A549 (cell line): Measurements from ENCODE around the gene DLK2. TPM values are rescaled to one million over a fixed set of nuclear protein-coding genes. Genes with fewer than 3 reads are reported as not detected.

ENCODE experiments used
- ATAC-seq, 2 experiments: fragments of 200-7000 bp in 1 of 2; fragments of >200 bp in 1 of 2; cut with Nextera tagmentation in 1 of 2; cut with Tn5 transposase in 1 of 2; 3 replicates each; pipeline versions ENCODE4 v1.8.0 to v1.9.1; 2018 to 2020; ENCODE audit warnings: mild to moderate bottlenecking in 1 of 2, moderate library complexity in 1 of 2
- CTCF ChIA-PET: fragments of 300-600 bp; sonication (Branson Sonifier 250); formaldehyde crosslinking; extraction: SDS; loops from one replicate; lab custom pipeline; 2021; ENCODE audit warnings: antibody characterized with exemption, inconsistent platforms; lab: Yijun Ruan, JAX
- POLR2A ChIA-PET: fragments of 350-600 bp; formaldehyde crosslinking; extraction: SDS; loops from one replicate; lab custom pipeline; 2021; ENCODE audit warnings: antibody characterized with exemption, inconsistent platforms; lab: Yijun Ruan, JAX
- DNase-seq, 2 experiments: peaks; one replicate each; pipeline versions ENCODE4 v3.0.0 to v3.0.0-alpha.2; 2011 to 2016; ENCODE audit warnings: low read depth in 1 of 2, low spot score in 1 of 2
- FAIRE-seq: peaks from 2 replicates; lab custom pipeline; 2011; peaks lifted over from hg19 to GRCh38; lab: Jason Lieb, UNC
- H3K27ac ChIP-seq, 2 experiments: fragments of >200 bp; sonication (Bioruptor Twin); formaldehyde crosslinking; 3 replicates each; pipeline ENCODE4 v1.5.1; 2016 to 2017
- H3K4me1 ChIP-seq: fragments of >200 bp; sonication (Bioruptor Twin); formaldehyde crosslinking; 3 replicates; pipeline ENCODE4 v1.6.1; 2016
- H3K4me2 ChIP-seq: fragments of >200 bp; sonication (Bioruptor Twin); formaldehyde crosslinking; 3 replicates; pipeline ENCODE4 v1.6.1; 2016
- H3K4me3 ChIP-seq: fragments of >200 bp; sonication (Bioruptor Twin); formaldehyde crosslinking; 3 replicates; pipeline ENCODE4 v1.5.1; 2016
- H3K9me3 ChIP-seq: fragments of >200 bp; sonication (Bioruptor Twin); formaldehyde crosslinking; 3 replicates; pipeline ENCODE4 v1.6.1; 2016
- BHLHE40 ChIP-seq: IDR thresholded peaks from 2 replicates; pipeline ENCODE4 v1.6.1; 2012; ENCODE audit warnings: low read depth, low read length, inconsistent platforms
- CBX8 ChIP-seq: fragments of 200-600 bp; sonication (generic); IDR thresholded peaks from 2 replicates; pipeline ENCODE4 v1.6.1; 2016
- CEBPB ChIP-seq, 2 experiments: fragments of >200 bp in 1 of 2; sonication (Bioruptor Twin) in 1 of 2; formaldehyde crosslinking in 1 of 2; IDR thresholded peaks; 2 replicates each; pipeline ENCODE4 v1.6.1; 2012 to 2016
- CHD4 ChIP-seq: fragments of 200-600 bp; sonication (generic); IDR thresholded peaks from 2 replicates; pipeline ENCODE4 v1.6.1; 2016; ENCODE audit warnings: antibody characterized with exemption, mild to moderate bottlenecking, borderline replicate concordance
- ELK1 ChIP-seq: fragments of 150-350 bp; IDR thresholded peaks from 2 replicates; pipeline ENCODE4 v1.6.1; 2014; ENCODE audit warnings: low read depth, mild to moderate bottlenecking, low read length
- FOXS1 ChIP-seq: fragments of 250-450 bp; sonication (Bioruptor Pico); IDR thresholded peaks from 2 replicates; pipeline ENCODE4 v1.5.0; 2020; ENCODE audit warnings: mild to moderate bottlenecking, moderate library complexity
- GATA3 ChIP-seq: IDR thresholded peaks from 2 replicates; pipeline ENCODE4 v1.6.1; 2012; ENCODE audit warnings: borderline replicate concordance
- HDAC2 ChIP-seq: fragments of 200-600 bp; sonication (generic); IDR thresholded peaks from 2 replicates; pipeline ENCODE4 v1.6.1; 2016
- HEYL ChIP-seq: fragments of 250-450 bp; sonication (Bioruptor Pico); IDR thresholded peaks from 2 replicates; pipeline ENCODE4 v1.8.0; 2021; ENCODE audit warnings: mild to moderate bottlenecking, moderate library complexity
- HOXA7 ChIP-seq: fragments of 250-450 bp; sonication (Bioruptor Pico); IDR thresholded peaks from 2 replicates; pipeline ENCODE4 v1.5.0; 2020; ENCODE audit warnings: mild to moderate bottlenecking, moderate library complexity
- HOXB13 ChIP-seq: fragments of 250-450 bp; sonication (Bioruptor Pico); IDR thresholded peaks from 2 replicates; pipeline ENCODE4 v1.5.0; 2020; ENCODE audit warnings: low read depth, mild to moderate bottlenecking, moderate library complexity
- JUN ChIP-seq, 2 experiments: fragments of >200 bp; sonication (Bioruptor Twin); formaldehyde crosslinking; IDR thresholded peaks; 2 replicates in 1 of 2; 3 replicates in 1 of 2; pipeline ENCODE4 v1.6.1; 2016 to 2017
- KDM5A ChIP-seq: fragments of 200-600 bp; sonication (generic); IDR thresholded peaks from 2 replicates; pipeline ENCODE4 v1.6.1; 2016; ENCODE audit warnings: antibody characterized with exemption, mild to moderate bottlenecking
- MAFK ChIP-seq: fragments of 450-650 bp; IDR thresholded peaks from 2 replicates; pipeline ENCODE4 v1.6.1; 2014; ENCODE audit not compliant: partially characterized antibody
- MAX ChIP-seq: IDR thresholded peaks from 2 replicates; pipeline ENCODE4 v1.6.1; 2012
- NR3C1 ChIP-seq: fragments of >200 bp; sonication (Bioruptor Twin); formaldehyde crosslinking; IDR thresholded peaks from 3 replicates; pipeline ENCODE4 v1.6.1; 2017
- PHF8 ChIP-seq: fragments of 200-600 bp; sonication (generic); IDR thresholded peaks from 2 replicates; pipeline ENCODE4 v1.6.1; 2016; ENCODE audit warnings: low read depth, mild to moderate bottlenecking, antibody characterized with exemption, moderate library complexity, borderline replicate concordance
- POLR2A ChIP-seq: IDR thresholded peaks from 2 replicates; pipeline ENCODE4 v1.6.1; 2012; ENCODE audit warnings: mild to moderate bottlenecking, low read length
- REST ChIP-seq: fragments of 200-600 bp; sonication (generic); IDR thresholded peaks from 2 replicates; pipeline ENCODE4 v1.6.1; 2016; ENCODE audit warnings: antibody characterized with exemption, mild to moderate bottlenecking, moderate library complexity
- USF2 ChIP-seq: fragments of 450-650 bp; IDR thresholded peaks from 2 replicates; pipeline ENCODE4 v1.6.1; 2014; ENCODE audit warnings: antibody characterized with exemption
- ZC3H11A ChIP-seq: fragments of 450-650 bp; IDR thresholded peaks from 2 replicates; pipeline ENCODE4 v1.6.1; 2014; ENCODE audit warnings: antibody characterized with exemption, mild to moderate bottlenecking
- ZFP36 ChIP-seq: fragments of 450-650 bp; IDR thresholded peaks from 2 replicates; pipeline ENCODE4 v1.6.1; 2014; ENCODE audit warnings: borderline replicate concordance; ENCODE audit not compliant: partially characterized antibody
- ZSCAN20 ChIP-seq: fragments of 250-450 bp; sonication (Bioruptor Pico); IDR thresholded peaks from 2 replicates; pipeline ENCODE4 v1.8.0; 2022; ENCODE audit warnings: mild to moderate bottlenecking, moderate library complexity
- WGBS: methylation state at CpG from one replicate; pipeline ENCODE4 v1.1.6; 2017; ENCODE audit errors: missing lambda C conversion rate; 5-methylcytosine and 5-hydroxymethylcytosine counted together
- polyA plus RNA-seq, 4 experiments: library from polyadenylated mRNA; depleted of rRNA in 3 of 4; stranded (reverse); fragments of >200 nt; fragmentation: RNase III in 1 of 4; extraction: RNeasy Plus Mini Kit Qiagen cat#74134 plus additional on column Dnase treatment in 1 of 4; gene quantifications; 2 replicates in 3 of 4; 3 replicates in 1 of 4; pipeline ENCODE4 v1.2.3, GENCODE V29; 2011 to 2017

Gene DLK2
- polyA plus RNA-seq, 2 of the 4 experiments (the other 2 are of a cell fraction), result 2.5 to 2.9 TPM

- ChIA-PET POLR2A (interaction anchor here (0.5 to 1.2 kb wide), 7 partner anchors 9 to 695 kb away, joined by 3 to 5 read pairs (median 3); partner anchors contain the start of genes ABCC10 and ZNF318), CTCF (interaction anchor here (0.6 to 1.7 kb wide), 3 partner anchors 15 to 29 kb away, joined by 3 to 4 read pairs (median 3); no protein-coding TSS in a partner anchor)
- peak; percentile 75 for TF ChIP-seq POLR2A
- TF ChIP-seq KDM5A, result peak; percentile 84
- TF ChIP-seq HOXB13 (CRISPR knock-in tag), result no peak
- peak; percentile 83; the same call in 1 of the 2 replicates for TF ChIP-seq PHF8
- TF ChIP-seq MAX, result 0 out of 2 replicates have a peak, but pooled peaks have one; percentile 33
- TF ChIP-seq JUN (IDR thresholded peaks at IDR 0.05), result peak in 1 of 2 experiments; percentile 65; a peak in 1 of 5 replicates
- TF ChIP-seq FOXS1, result no peak
- no peak for TF ChIP-seq GATA3
- no peak for TF ChIP-seq ELK1
- no peak for TF ChIP-seq MAFK
- DNase-seq (peak; percentile 69 to 84), FAIRE-seq (no peak), ATAC-seq (peak; percentile 99 to 100)
- Histone ChIP-seq H3K4me1 (peaks cover 22% of the 10 kb centered on the region; the same call in 2 of the 3 replicates), H3K27ac (peak within 1 kb of the TSS; percentile 84 to 98), H3K9me3 (no peaks in the 10 kb centered on the region), H3K4me3 (peak within 1 kb of the TSS; percentile 83), H3K4me2 (peak within 1 kb of the TSS; percentile 100)
- 8% methylated on average over 9 of the region's 34 CpGs for WGBS
Measured at GRCh38 chr6:43477235-43478007, 22.1 kb upstream of the DLK2 start, which contains the start of gene TJAP1. Gene TJAP1, plus strand, starts transcription at chr6:43477570. Its CDS starts 21,432 bp downstream, at chr6:43499002.

GRCh38 chr6:43476746-43477145 lies 21.4 kb upstream of the DLK2 start:
- CTCF ChIA-PET, result interaction anchor here (1.7 kb wide), 1 partner anchor 29 kb away, joined by 3 read pairs; no protein-coding TSS in a partner anchor
- POLR2A ChIA-PET, result interaction anchor here (0.7 to 1.2 kb wide), 4 partner anchors 10 to 528 kb away, joined by 3 to 5 read pairs (median 4); partner anchors contain the start of gene ABCC10
- H3K27ac ChIP-seq, result peak overlapping the region; percentile 84 to 98
- peaks cover 20% of the 10 kb centered on the region; the same call in 2 of the 3 replicates for H3K4me1 ChIP-seq
- TF ChIP-seq ZFP36 (no peak), ZC3H11A (no peak), HEYL (CRISPR knock-in tag) (no peak), CHD4 (no peak), USF2 (no peak), BHLHE40 (no peak), ZSCAN20 (CRISPR knock-in tag) (no peak), CBX8 (no peak), NR3C1 (no peak), HOXB13 (CRISPR knock-in tag) (no peak), CEBPB (IDR thresholded peaks at IDR 0.05) (no peak), HOXA7 (no peak)
- TF ChIP-seq, all 56 proteins: peak for 0
- FAIRE-seq, result no peak
- no peak for DNase-seq
- WGBS, result 47% methylated on average over 2 of the region's 2 CpGs
- peak overlapping the region; percentile 100 for H3K4me2 ChIP-seq
- peak overlapping the region; percentile 83 for H3K4me3 ChIP-seq
- peak; percentile 45 to 69; a peak in 4 of 6 replicates for ATAC-seq
- no peaks in the 10 kb centered on the region for H3K9me3 ChIP-seq

GRCh38 chr6:43475516-43475915 lies 20.2 kb upstream of the DLK2 start:
- no peak for ATAC-seq
- Histone ChIP-seq H3K4me2 (no peak overlapping the region), H3K27ac (no peak overlapping the region), H3K4me1 (peaks cover 9% of the 10 kb centered on the region; the same call in 2 of the 3 replicates), H3K4me3 (no peak overlapping the region), H3K9me3 (no peaks in the 10 kb centered on the region)
- WGBS, result 70% methylated on average over 6 of the region's 6 CpGs
- POLR2A ChIA-PET, result no interaction called here
- DNase-seq, result no peak
- no peak for FAIRE-seq
- CTCF ChIA-PET, result interaction anchor here (1.0 kb wide), 1 partner anchor 31 kb away, joined by 3 read pairs; no protein-coding TSS in a partner anchor
- TF ChIP-seq HDAC2 (no peak), REST (no peak)
- TF ChIP-seq, all 56 proteins: peak for 0
